ENCODE results near the gene EBLN1.
"Not testable (repeated sequence)": the region's sequence is repeated elsewhere in the genome, so short reads cannot be mapped to it uniquely, and the experiment has no call there.

EBLN1 gene

GRCh38 chr10:22228167-22228938, 10.5 kb upstream of the EBLN1 start:
- no peak for ATAC-seq
- no peak for DNase-seq

DNA sequence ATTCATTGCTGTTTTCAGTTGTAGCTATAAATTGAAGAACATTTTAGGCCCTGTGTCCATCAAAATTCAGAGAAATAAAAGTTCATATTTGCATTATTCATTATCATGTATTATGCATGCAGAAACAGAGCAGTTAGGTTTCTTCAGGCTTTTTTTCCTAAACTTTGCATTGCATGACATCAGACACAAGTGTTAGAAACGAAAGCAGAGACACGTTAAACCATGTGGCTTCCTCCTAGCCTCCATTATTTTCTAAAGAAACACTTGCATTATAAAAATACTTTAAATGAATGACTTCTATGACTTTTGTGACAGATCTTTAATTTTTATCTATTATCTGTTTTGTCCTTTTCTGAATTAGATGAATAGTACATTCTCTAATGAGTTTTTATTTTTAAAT, 8.8 kb upstream of the EBLN1 start:
- DNase-seq = no peak

GRCh38 chr10:22222236-22223190, 4.7 kb upstream of the EBLN1 start:
- DNase-seq (no peak), ATAC-seq (peak; percentile 63)

More for the DNA sequence above, 8.8 kb upstream of the EBLN1 start:
- ATAC-seq = no peak

- ATAC-seq = no peak
- no peak for DNase-seq
Observed at GRCh38 chr10:22219308-22219707, 1.5 kb upstream of the EBLN1 start.

- no peak for DNase-seq
- no peak for ATAC-seq
Observed at GRCh38 chr10:22218448-22218847, 633 bp upstream of the EBLN1 start.

DNA sequence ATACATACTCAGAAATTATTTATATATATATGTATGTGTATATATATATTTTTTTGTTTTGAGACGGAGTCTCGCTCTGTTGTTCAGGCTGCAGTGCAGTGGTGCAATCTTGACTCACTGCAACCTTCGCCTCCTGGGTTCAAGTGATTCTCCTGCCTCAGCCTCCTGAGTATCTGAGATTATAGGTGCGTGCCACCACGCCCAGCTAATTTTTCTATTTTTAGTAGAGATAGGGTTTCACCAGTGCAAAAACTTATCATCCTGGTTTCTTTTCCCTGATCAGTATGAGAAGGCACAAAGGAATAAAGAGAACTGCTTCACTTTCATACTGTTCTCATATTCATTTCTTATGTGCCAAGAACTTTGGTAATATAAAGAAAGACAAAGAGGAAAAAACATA, 731 bp downstream of the EBLN1 start:
- not testable (repeated sequence) for DNase-seq

GRCh38 chr10:22210267-22210666, 7.5 kb downstream of the EBLN1 start:
- no peak for ATAC-seq
- DNase-seq = no peak

More for the DNA sequence above, 731 bp downstream of the EBLN1 start:
- ATAC-seq = not testable (repeated sequence)

DNA sequence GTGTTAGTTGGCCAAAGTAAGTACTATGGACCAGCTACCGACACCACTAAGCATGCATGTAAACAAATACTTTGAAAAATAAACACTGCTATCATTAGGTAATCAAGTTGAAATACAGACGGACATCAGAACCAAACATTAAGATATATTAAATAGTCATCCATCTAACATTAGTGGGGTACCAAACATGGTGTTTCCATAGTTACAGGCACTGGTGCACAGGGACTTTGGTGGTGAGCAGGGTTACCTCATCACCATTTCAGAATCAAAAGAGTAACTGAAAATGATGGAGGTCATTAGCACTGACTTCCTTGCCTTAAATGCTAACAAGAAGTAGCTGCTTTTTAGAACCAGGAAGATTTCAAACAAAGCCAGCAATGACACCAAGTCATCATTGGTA, 23.9 kb downstream of the EBLN1 start:
- DNase-seq = no peak

GRCh38 chr10:22185586-22185985, 32.2 kb downstream of the EBLN1 start:
- no peak for DNase-seq
- ATAC-seq = no peak

More for the DNA sequence above, 23.9 kb downstream of the EBLN1 start:
- ATAC-seq = no peak

GRCh38 chr10:22183771-22184461, 33.9 kb downstream of the EBLN1 start:
- DNase-seq (no peak), ATAC-seq (no peak)

DNA sequence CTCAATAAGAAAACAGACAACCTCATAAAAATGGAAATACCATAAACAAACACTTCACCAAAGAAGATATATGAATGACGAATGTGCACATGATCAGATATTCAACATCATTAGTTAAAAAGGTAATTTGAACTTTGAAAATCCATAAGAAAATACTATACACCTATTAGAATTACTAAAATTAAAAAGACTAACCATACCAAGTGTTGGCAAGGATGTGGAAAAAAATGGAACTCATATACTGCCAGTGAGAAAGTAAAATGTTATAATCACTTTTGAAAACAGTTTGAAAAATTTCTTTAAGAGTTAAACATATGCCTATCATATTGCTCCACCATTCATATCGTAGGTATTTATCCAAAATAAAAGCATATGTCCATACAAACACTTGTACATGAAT, 37.1 kb downstream of the EBLN1 start:
- ATAC-seq (no peak), DNase-seq (no peak)

DNA sequence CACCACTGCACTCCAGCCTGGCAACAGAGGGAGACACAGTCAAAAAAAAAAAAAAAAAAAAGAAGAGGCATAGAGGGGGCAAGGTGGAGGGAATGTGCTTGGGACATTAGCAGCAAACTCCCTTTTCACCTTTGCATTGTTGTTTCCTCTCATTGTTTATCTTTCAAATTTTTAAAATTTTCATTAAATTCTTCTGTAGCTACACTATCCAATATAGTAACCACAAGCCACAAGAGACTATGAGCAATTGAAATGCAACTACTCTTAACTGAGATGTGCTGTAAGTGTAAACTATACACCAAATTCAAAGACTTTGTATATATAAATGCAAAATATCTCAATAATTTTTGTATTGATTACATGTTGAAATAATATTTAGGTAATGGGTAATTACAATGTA, 43.4 kb downstream of the EBLN1 start:
- ATAC-seq (no peak), DNase-seq (no peak)

- ATAC-seq (no peak), DNase-seq (no peak)
Observed at GRCh38 chr10:22171131-22171530, 46.7 kb downstream of the EBLN1 start.

- no peak for DNase-seq
- ATAC-seq = no peak
Observed at GRCh38 chr10:22170582-22170981, 47.2 kb downstream of the EBLN1 start.

GRCh38 chr10:22159979-22160378, 57.8 kb downstream of the EBLN1 start:
- ATAC-seq (no peak), DNase-seq (no peak)

GRCh38 chr10:22159180-22159579, 58.6 kb downstream of the EBLN1 start:
- no peak for DNase-seq
- no peak for ATAC-seq

Data from stimulated activated naive CD8-positive, alpha-beta T cell treated with anti-CD3 and anti-CD28 coated beads, Interleukin-15, Interleukin-2, amounts not matched to agents 100 U/mL and 50 U/mL, for 24 hours (primary cell).